Heart left ventricle (tissue), 16 donors: ENCODE measurements around the gene PTPRN2. TPM values are rescaled to one million over a fixed set of nuclear protein-coding genes. Genes with fewer than 3 reads are reported as not detected.

Experiments used
- ATAC-seq, 4 donors: fragments of 200-7000 bp; cut with Tn5 transposase; one replicate each; pipeline ENCODE4 v1.9.1; 2020 to 2022; ENCODE audit warnings: moderate library complexity in 4 of 4, mild to moderate bottlenecking in 3 of 4, moderate number of reproducible peaks in 1 of 4
- DNase-seq, 5 donors: peaks; one replicate each; pipeline ENCODE4 v3.0.0-alpha.2; 2020
- H3K27ac ChIP-seq, 12 donors: fragments of 200-600 bp; sonication (generic) in 4 of 12; one replicate each; pipeline versions ENCODE4 v1.5.0 to v1.8.0; 2016 to 2022; ENCODE audit warnings: mild to moderate bottlenecking in 2 of 12
- H3K27me3 ChIP-seq, 9 donors: fragments of 200-600 bp; sonication (generic) in 2 of 9; one replicate each; pipeline versions ENCODE4 v1.5.1 to v1.8.0; 2016 to 2022; ENCODE audit warnings: mild to moderate bottlenecking in 3 of 9
- H3K36me3 ChIP-seq, 9 donors: fragments of 200-600 bp; sonication (generic) in 2 of 9; one replicate each; pipeline versions ENCODE4 v1.5.0 to v1.8.0; 2018 to 2022; ENCODE audit warnings: mild to moderate bottlenecking in 2 of 9
- H3K4me1 ChIP-seq, 12 donors: fragments of 200-600 bp; sonication (generic) in 4 of 12; one replicate each; pipeline versions ENCODE4 v1.5.0 to v1.8.0; 2016 to 2022; ENCODE audit warnings: mild to moderate bottlenecking in 3 of 12
- H3K4me3 ChIP-seq, 12 donors: fragments of 200-600 bp; sonication (generic) in 4 of 12; one replicate each; pipeline versions ENCODE4 v1.5.0 to v1.8.0; 2017 to 2022; ENCODE audit warnings: mild to moderate bottlenecking in 9 of 12, moderate library complexity in 4 of 12
- H3K9me3 ChIP-seq, 12 donors: fragments of 200-600 bp; sonication (generic) in 4 of 12; one replicate each; pipeline versions ENCODE4 v1.5.0 to v1.8.0; 2016 to 2022; ENCODE audit warnings: mild to moderate bottlenecking in 1 of 12
- CTCF ChIP-seq, 12 donors: fragments of 200-600 bp; sonication (generic) in 4 of 12; IDR thresholded peaks; one replicate each; pipeline versions ENCODE4 v1.5.0 to v1.8.0; 2018 to 2022; ENCODE audit warnings: antibody characterized with exemption in 12 of 12, mild to moderate bottlenecking in 5 of 12
- POLR2A ChIP-seq, 2 donors: fragments of 450-650 bp; IDR thresholded peaks; one replicate each; pipeline ENCODE4 v1.6.1; 2017; ENCODE audit warnings: antibody characterized with exemption in 2 of 2, mild to moderate bottlenecking in 2 of 2, moderate library complexity in 2 of 2
- WGBS, 4 donors: extraction: QIAGEN DNeasy Blood & Tissue Kit in 2 of 4; methylation state at CpG; one replicate each; pipeline versions ENCODE4 v1.1.5 to v1.1.7; 2013 to 2018; 5-methylcytosine and 5-hydroxymethylcytosine counted together
- intact Hi-C, 10 donors: fragments of 100-400 bp; cut with DNase I; formaldehyde crosslinking; loops; one replicate each; pipeline versions ENCODE4 v1.11.1 to v1.14.2; 2022
- polyA plus RNA-seq, 2 donors: library from polyadenylated mRNA; stranded (reverse); fragments of 200-250 nt; gene quantifications; one replicate each; pipeline ENCODE4 v1.2.3, GENCODE V29; 2013
- total RNA-seq, 9 donors: library from RNA; depleted of rRNA in 2 of 9; stranded (reverse); fragments of >200 nt in 2 of 9; fragmentation: NEBNext Ultra II Directional in 3 of 9; extraction: Animal tissue kit (Norgen Biotek cat#: 25700) in 3 of 9; gene quantifications; one replicate each; pipeline versions ENCODE4 v1.1.0 to v1.2.4, GENCODE V29; 2016 to 2023
- donor health status: ischemic (EF 13 %, LVEDD 7.1; RV severe dilation, severe dysfunction).
- donor health status: healthy with polysubstance abuse.
- donor health status: DM: no; HTN: yes; CAD: no.
- donor health status: DM: no; HTN: no; CAD: no.
- donor health status: ischemic (EF 25% LVEDD 6.9; RV normal size, moderate dysfunction).
- donor health status: ischemic (EF 25% LVEDD 5.7; RV mildly dilated, moderate dysfunction).
- donor health status: healthy.
- donor health status: DM: yes; HTN: yes; CAD: no.
- donor health status: ischemic (EF 35%, LVEDD 5.7; RV mildly dilated, moderate dysfunction).
- donor health status: nonischemic (EF 11% LVEDD 7.7; RV severe dilation, severe dysfunction).
- donor health status: DM: yes; HTN: yes; CAD: no.
- donor health status: PGD.
- donor health status: ischemic (EF 29% LVEDD 5.4; RV normal size, mild dysfunction).
- donor health status: nonischemic (EF 23%, LVEDD 6.1; RV moderate dilation, normal function).

PTPRN2 gene
- total and polyA plus RNA-seq, 11 donors, result 0.61 to 2.3 (median 1.3) TPM

- 87 to 93% (median 89%) methylated on average over 23 to 25 of the region's 25 CpGs for WGBS, 4 donors
- Histone ChIP-seq H3K4me3 (no peak overlapping the region), H3K27me3 (peaks cover 0 to 27% (median 0%) of the 10 kb centered on the region in 9 donors), H3K27ac (no peak overlapping the region), H3K4me1 (no peaks in the 10 kb centered on the region), H3K36me3 (no peaks in the 10 kb centered on the region), H3K9me3 (peaks cover 0 to 3% (median 0%) of the 10 kb centered on the region in 12 donors)
- intact Hi-C loops, result no loop called here
- TF ChIP-seq POLR2A (IDR thresholded peaks at IDR 0.05), result no peak
- no peak for TF ChIP-seq CTCF (IDR thresholded peaks at IDR 0.05)
- ATAC-seq (no peak), DNase-seq (no peak)
Measured at GRCh38 chr7:157516911-157517781, 1070.5 kb downstream of the PTPRN2 start.

- DNase-seq (no peak), ATAC-seq (no peak)
- no peaks in the 10 kb centered on the region for H3K4me1 ChIP-seq
- no peaks in the 10 kb centered on the region for H3K36me3 ChIP-seq
- intact Hi-C loops, result no loop called here
- TF ChIP-seq POLR2A (IDR thresholded peaks at IDR 0.05), result no peak
- no peak for TF ChIP-seq CTCF (IDR thresholded peaks at IDR 0.05)
- peaks cover 0 to 23% (median 0%) of the 10 kb centered on the region in 9 donors for H3K27me3 ChIP-seq
- H3K27ac ChIP-seq, result no peak overlapping the region
- peaks cover 0 to 6% (median 0%) of the 10 kb centered on the region in 12 donors for H3K9me3 ChIP-seq
- 89 to 91% (median 90%) methylated on average over 13 of the region's 13 CpGs for WGBS, 4 donors
- H3K4me3 ChIP-seq, result no peak overlapping the region
Measured at GRCh38 chr7:157516311-157516710, 1071.3 kb downstream of the PTPRN2 start.

GRCh38 chr7:157515342-157516041, 1072.1 kb downstream of the PTPRN2 start:
- 56 to 67% (median 62%) methylated on average over 17 to 21 of the region's 21 CpGs for WGBS, 4 donors
- H3K9me3 ChIP-seq, result peaks cover 0 to 7% (median 0%) of the 10 kb centered on the region in 12 donors
- intact Hi-C loops, result no loop called here
- DNase-seq (no peak), ATAC-seq (no peak)
- no peaks in the 10 kb centered on the region for H3K36me3 ChIP-seq
- no peak overlapping the region for H3K27ac ChIP-seq
- TF ChIP-seq POLR2A (IDR thresholded peaks at IDR 0.05) (no peak), CTCF (IDR thresholded peaks at IDR 0.05) (no peak)
- H3K27me3 ChIP-seq, result peaks cover 0 to 21% (median 0%) of the 10 kb centered on the region in 9 donors
- no peaks in the 10 kb centered on the region for H3K4me1 ChIP-seq
- H3K4me3 ChIP-seq, result no peak overlapping the region

GRCh38 chr7:157514746-157515145, 1072.9 kb downstream of the PTPRN2 start:
- WGBS, 4 donors, result 51 to 69% (median 66%) methylated on average over 6 of the region's 6 CpGs
- ATAC-seq, result no peak
- Histone ChIP-seq H3K36me3 (no peaks in the 10 kb centered on the region), H3K4me3 (no peak overlapping the region), H3K27ac (no peak overlapping the region), H3K4me1 (no peaks in the 10 kb centered on the region), H3K27me3 (peaks cover 0 to 18% (median 0%) of the 10 kb centered on the region in 9 donors), H3K9me3 (peaks cover 0 to 7% (median 0%) of the 10 kb centered on the region in 12 donors)
- no peak for TF ChIP-seq POLR2A (IDR thresholded peaks at IDR 0.05)
- TF ChIP-seq CTCF (IDR thresholded peaks at IDR 0.05), result no peak
- intact Hi-C loops, result no loop called here
- no peak for DNase-seq
